K562 (cell line): ENCODE results near the gene RSPH9. TPM values are rescaled to one million over a fixed set of nuclear protein-coding genes. Genes with fewer than 3 reads are reported as not detected.

Experiments used
- CBX1 ChIP-seq: sonication (generic); IDR thresholded peaks from 2 replicates; pipeline ENCODE4 v1.6.1; 2016; ENCODE audit warnings: antibody characterized with exemption, low read depth, mild to moderate bottlenecking
- CC2D1A ChIP-seq: fragments of 450-650 bp; IDR thresholded peaks from 2 replicates; pipeline ENCODE4 v1.6.1; 2017; ENCODE audit warnings: mild to moderate bottlenecking
- ELK1 ChIP-seq: sonication (generic); formaldehyde crosslinking; IDR thresholded peaks from 2 replicates; pipeline ENCODE4 v1.8.1; 2022; ENCODE audit warnings: missing genetic modification reagents
- FOXA1 ChIP-seq: fragments of 450-650 bp; IDR thresholded peaks from 2 replicates; pipeline ENCODE4 v1.6.1; 2016; ENCODE audit warnings: mild to moderate bottlenecking, borderline replicate concordance
- ILF3 ChIP-seq: fragments of 450-650 bp; IDR thresholded peaks from 2 replicates; pipeline ENCODE4 v1.6.1; 2018; ENCODE audit warnings: antibody characterized with exemption, mild to moderate bottlenecking, moderate library complexity, borderline replicate concordance
- KAT7 ChIP-seq: sonication (generic); formaldehyde crosslinking; IDR thresholded peaks from 2 replicates; pipeline ENCODE4 v1.8.0; 2022; ENCODE audit warnings: missing genetic modification reagents, mild to moderate bottlenecking, borderline replicate concordance
- MAFK ChIP-seq: IDR thresholded peaks from 2 replicates; pipeline ENCODE4 v1.6.1; 2011; ENCODE audit warnings: low read length, improper control_type of control experiment
- NFIX ChIP-seq: fragments of 250-450 bp; sonication (Bioruptor Pico); IDR thresholded peaks from 2 replicates; pipeline ENCODE4 v1.4.0; 2020; ENCODE audit warnings: low read depth, mild to moderate bottlenecking, moderate library complexity
- NFRKB ChIP-seq: fragments of 450-650 bp; IDR thresholded peaks from 2 replicates; pipeline ENCODE4 v1.6.1; 2016; ENCODE audit warnings: low read depth
- NFXL1 ChIP-seq: fragments of 450-650 bp; formaldehyde crosslinking; IDR thresholded peaks from 2 replicates; pipeline ENCODE4 v1.4.0; 2021; ENCODE audit warnings: mild to moderate bottlenecking
- PTRF ChIP-seq: fragments of 450-650 bp; IDR thresholded peaks from 2 replicates; pipeline ENCODE4 v1.6.1; 2016; ENCODE audit warnings: mild to moderate bottlenecking, missing genetic modification characterization, missing compliant biosample characterization
- PTTG1 ChIP-seq: fragments of 450-650 bp; IDR thresholded peaks from 2 replicates; pipeline ENCODE4 v1.6.1; 2016; ENCODE audit warnings: low read depth, mild to moderate bottlenecking, missing genetic modification characterization, missing compliant biosample characterization
- RBM25 ChIP-seq: fragments of 200-400 bp; formaldehyde crosslinking; IDR thresholded peaks from 2 replicates; pipeline ENCODE4 v1.6.1; 2018; ENCODE audit warnings: low read length, low read depth, moderate library complexity; ENCODE audit not compliant: severe bottlenecking
- RUNX1 ChIP-seq: sonication (generic); IDR thresholded peaks from 2 replicates; pipeline ENCODE4 v1.6.1; 2016; ENCODE audit warnings: antibody characterized with exemption, low read depth
- SP1 ChIP-seq: sonication (generic); formaldehyde crosslinking; IDR thresholded peaks from 2 replicates; pipeline ENCODE4 v1.8.1; 2022; ENCODE audit warnings: mild to moderate bottlenecking, missing genetic modification reagents
- SREBF2 ChIP-seq: sonication (generic); formaldehyde crosslinking; IDR thresholded peaks from 2 replicates; pipeline ENCODE4 v1.4.0; 2020; ENCODE audit warnings: mild to moderate bottlenecking, missing genetic modification reagents
- SRSF1 ChIP-seq: fragments of 200-400 bp; formaldehyde crosslinking; IDR thresholded peaks from 2 replicates; pipeline ENCODE4 v1.6.1; 2017; ENCODE audit warnings: mild to moderate bottlenecking, low read depth, low read length, moderate library complexity
- ZC3H11A ChIP-seq: IDR thresholded peaks from 2 replicates; pipeline ENCODE4 v1.6.1; 2012; ENCODE audit warnings: low read depth, low read length, improper control_type of control experiment
- ZNF140 ChIP-seq: fragments of 250-450 bp; sonication (Bioruptor Pico); IDR thresholded peaks from 2 replicates; pipeline ENCODE4 v1.8.0; 2021; ENCODE audit warnings: moderate library complexity, mild to moderate bottlenecking, inconsistent platforms
- ZNF239 ChIP-seq: fragments of 250-450 bp; sonication (Bioruptor Pico); IDR thresholded peaks from 2 replicates; pipeline ENCODE4 v1.4.0; 2020; ENCODE audit warnings: mild to moderate bottlenecking
- ZNF431 ChIP-seq: sonication (generic); formaldehyde crosslinking; IDR thresholded peaks from 2 replicates; pipeline ENCODE4 v1.8.0; 2022; ENCODE audit warnings: mild to moderate bottlenecking, missing genetic modification reagents
- ZNF766 ChIP-seq: fragments of 200-800 bp; sonication (Bioruptor generic); conservative IDR thresholded peaks from 2 replicates; pipeline ENCODE4 v1.6.1; 2016; ENCODE audit warnings: missing genetic modification characterization, missing compliant biosample characterization
- polyA plus RNA-seq, 8 experiments: library from polyadenylated mRNA; depleted of rRNA in 4 of 8; stranded (reverse) in 5 of 8; unstranded in 3 of 8; fragments of >200 nt; fragmentation: Nextera tagmentation in 2 of 8; fragmentation: Illumina TruSeq in 1 of 8; extraction: Ambion mirVana in 2 of 8; extraction: Trizol in 1 of 8; gene quantifications; 2 replicates each; pipeline versions ENCODE4 v1.2.1 to v1.2.3, GENCODE V29; 2011 to 2014; ENCODE audit warnings: inconsistent platforms in 1 of 8, missing spikeins in 1 of 8
- total RNA-seq, 7 experiments: library from RNA; depleted of rRNA in 6 of 7; stranded (reverse); fragments of >200 nt in 6 of 7; fragmentation: Illumina TruSeq in 2 of 7; extraction: Trizol in 2 of 7; gene quantifications; 2 replicates each; pipeline versions ENCODE4 v1.2.1 to v1.2.3, GENCODE V29; 2011 to 2021; ENCODE audit warnings: low replicate concordance in 1 of 7
- TF ChIP-seq, protein P1 (sequence below): fragments of 250-450 bp; sonication (Bioruptor Pico); IDR thresholded peaks from 2 replicates; pipeline ENCODE4 v1.8.0; 2022; ENCODE audit warnings: moderate library complexity, mild to moderate bottlenecking, inconsistent platforms
- TF ChIP-seq, protein P2 (sequence below): fragments of 250-450 bp; sonication (Bioruptor Pico); IDR thresholded peaks from 2 replicates; pipeline ENCODE4 v1.4.0; 2020; ENCODE audit warnings: mild to moderate bottlenecking, moderate library complexity, borderline replicate concordance

RSPH9 gene
- total and polyA plus RNA-seq, 9 of the 15 experiments (the other 6 are each of a cell fraction or from before 2014, with no cell fraction given), result 0.05 to 0.60 (median 0.39) TPM; not detected in 6

GRCh38 chr6:43627008-43627825 is 17.6 kb upstream of the RSPH9 start (continued):
- TF ChIP-seq PTTG1 (tag), result peak; percentile 74
- TF ChIP-seq NFIX (CRISPR knock-in tag), result no peak
- no peak for TF ChIP-seq SRSF1
- TF ChIP-seq ZNF766 (CRISPR knock-in tag), result no peak
- TF ChIP-seq, protein P1, sequence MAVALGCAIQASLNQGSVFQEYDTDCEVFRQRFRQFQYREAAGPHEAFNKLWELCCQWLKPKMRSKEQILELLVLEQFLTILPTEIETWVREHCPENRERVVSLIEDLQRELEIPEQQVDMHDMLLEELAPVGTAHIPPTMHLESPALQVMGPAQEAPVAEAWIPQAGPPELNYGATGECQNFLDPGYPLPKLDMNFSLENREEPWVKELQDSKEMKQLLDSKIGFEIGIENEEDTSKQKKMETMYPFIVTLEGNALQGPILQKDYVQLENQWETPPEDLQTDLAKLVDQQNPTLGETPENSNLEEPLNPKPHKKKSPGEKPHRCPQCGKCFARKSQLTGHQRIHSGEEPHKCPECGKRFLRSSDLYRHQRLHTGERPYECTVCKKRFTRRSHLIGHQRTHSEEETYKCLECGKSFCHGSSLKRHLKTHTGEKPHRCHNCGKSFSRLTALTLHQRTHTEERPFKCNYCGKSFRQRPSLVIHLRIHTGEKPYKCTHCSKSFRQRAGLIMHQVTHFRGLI (CRISPR knock-in tag), result peak; percentile 73; the same call in 1 of the 2 replicates
- no peak for TF ChIP-seq FOXA1
- TF ChIP-seq KAT7 (CRISPR knock-in tag), result peak; percentile 89; the same call in 1 of the 2 replicates
- no peak for TF ChIP-seq ILF3
- peak; percentile 12 for TF ChIP-seq RBM25
- peak; percentile 69; the same call in 1 of the 2 replicates for TF ChIP-seq ZNF239 (CRISPR knock-in tag)
- no peak for TF ChIP-seq ELK1 (CRISPR knock-in tag)
- TF ChIP-seq CBX1, result no peak
- TF ChIP-seq SP1, result peak; percentile 79
- TF ChIP-seq ZNF140 (CRISPR knock-in tag), result no peak
- TF ChIP-seq ZC3H11A, result no peak
- no peak for TF ChIP-seq ZNF431 (CRISPR knock-in tag)
- peak; percentile 91; the same call in 1 of the 2 replicates for TF ChIP-seq NFXL1 (CRISPR knock-in tag)
- no peak for TF ChIP-seq CC2D1A
- peak; percentile 100 for TF ChIP-seq NFRKB
- TF ChIP-seq SREBF2 (CRISPR knock-in tag), result no peak
- peak; percentile 73 for TF ChIP-seq PTRF
- no peak for TF ChIP-seq RUNX1
- TF ChIP-seq MAFK, result peak; percentile 14; the same call in 1 of the 2 replicates
- TF ChIP-seq, protein P2, sequence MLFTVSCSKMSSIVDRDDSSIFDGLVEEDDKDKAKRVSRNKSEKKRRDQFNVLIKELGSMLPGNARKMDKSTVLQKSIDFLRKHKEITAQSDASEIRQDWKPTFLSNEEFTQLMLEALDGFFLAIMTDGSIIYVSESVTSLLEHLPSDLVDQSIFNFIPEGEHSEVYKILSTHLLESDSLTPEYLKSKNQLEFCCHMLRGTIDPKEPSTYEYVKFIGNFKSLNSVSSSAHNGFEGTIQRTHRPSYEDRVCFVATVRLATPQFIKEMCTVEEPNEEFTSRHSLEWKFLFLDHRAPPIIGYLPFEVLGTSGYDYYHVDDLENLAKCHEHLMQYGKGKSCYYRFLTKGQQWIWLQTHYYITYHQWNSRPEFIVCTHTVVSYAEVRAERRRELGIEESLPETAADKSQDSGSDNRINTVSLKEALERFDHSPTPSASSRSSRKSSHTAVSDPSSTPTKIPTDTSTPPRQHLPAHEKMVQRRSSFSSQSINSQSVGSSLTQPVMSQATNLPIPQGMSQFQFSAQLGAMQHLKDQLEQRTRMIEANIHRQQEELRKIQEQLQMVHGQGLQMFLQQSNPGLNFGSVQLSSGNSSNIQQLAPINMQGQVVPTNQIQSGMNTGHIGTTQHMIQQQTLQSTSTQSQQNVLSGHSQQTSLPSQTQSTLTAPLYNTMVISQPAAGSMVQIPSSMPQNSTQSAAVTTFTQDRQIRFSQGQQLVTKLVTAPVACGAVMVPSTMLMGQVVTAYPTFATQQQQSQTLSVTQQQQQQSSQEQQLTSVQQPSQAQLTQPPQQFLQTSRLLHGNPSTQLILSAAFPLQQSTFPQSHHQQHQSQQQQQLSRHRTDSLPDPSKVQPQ, result no peak
